ENCODE data around the gene NHLRC1.

Gene NHLRC1

DNA sequence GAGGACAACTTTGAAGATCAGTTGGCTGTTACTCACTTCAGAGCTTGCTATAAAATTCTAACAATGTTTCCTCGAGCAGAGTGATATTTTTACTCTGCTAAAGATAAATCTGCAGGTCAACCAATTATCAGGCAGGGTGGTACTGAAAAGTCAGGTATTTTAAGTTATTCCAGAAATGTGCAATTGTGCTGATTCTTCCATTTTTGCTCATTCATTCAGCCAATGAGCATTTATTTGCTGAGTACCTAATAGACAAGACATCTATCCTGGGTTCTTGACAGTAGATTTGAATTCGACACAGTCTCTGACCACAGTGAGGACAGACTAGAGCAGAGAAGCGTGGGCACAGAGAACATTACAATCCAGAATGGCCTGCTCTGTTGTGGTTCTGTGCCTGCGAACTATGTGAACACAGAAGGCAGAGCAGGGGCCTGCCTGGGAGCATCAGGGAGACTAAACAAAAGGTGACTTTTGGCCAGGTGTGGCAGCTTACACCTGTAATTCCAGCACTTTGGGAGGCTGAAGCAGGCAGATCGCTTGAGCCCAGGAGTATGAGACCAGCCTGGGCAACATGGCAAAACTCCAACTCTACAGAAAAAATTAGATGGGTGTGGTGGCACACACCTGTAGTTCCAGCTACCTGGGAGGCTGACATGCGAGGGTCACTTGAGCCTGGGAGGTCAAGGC lies 17.6 kb upstream of the NHLRC1 start:
- in situ Hi-C loops (cut with MboI; ENCODE audit: low sequenced_read_pairs) = no loop called here

DNA sequence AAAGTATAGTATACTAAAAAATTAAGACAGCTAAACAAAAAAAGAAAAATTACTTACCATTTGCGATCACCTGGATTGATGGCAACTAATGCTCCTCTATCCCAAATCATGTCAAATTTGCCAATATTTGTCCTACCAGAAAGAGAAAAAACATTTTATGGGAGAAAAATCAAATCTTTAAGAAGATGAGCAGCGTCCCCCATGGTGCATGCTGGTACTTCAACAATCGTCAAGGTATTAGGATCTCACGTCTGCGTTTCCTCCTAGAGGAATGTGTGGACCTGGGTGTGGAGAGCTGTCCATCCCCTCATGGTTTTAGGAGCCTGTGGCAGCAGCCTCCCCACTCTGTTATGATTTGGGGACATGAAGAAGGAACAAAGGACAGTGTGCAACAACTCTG lies 16.4 kb upstream of the NHLRC1 start:
- in situ Hi-C loops (cut with MboI; ENCODE audit: low sequenced_read_pairs) = no loop called here

DNA sequence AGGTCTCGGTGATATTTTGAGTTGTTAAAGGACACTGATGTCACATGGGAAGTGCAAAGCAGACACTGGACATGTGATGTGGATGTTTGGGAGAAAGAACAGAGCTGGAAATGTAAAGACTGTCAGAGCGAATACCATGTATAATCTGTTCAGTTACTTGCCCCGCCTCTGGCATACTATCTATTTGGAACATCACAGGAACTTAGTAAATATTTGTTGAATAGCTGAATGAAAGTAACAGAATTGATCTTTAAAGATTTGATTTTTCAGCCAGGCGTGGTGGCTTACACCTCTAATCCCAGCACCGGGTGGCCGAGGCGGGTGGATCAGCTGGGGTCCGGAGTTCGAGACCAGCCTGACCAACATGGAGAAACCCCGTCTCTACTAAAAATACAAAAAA lies 13.8 kb upstream of the NHLRC1 start:
- in situ Hi-C loops (cut with MboI; ENCODE audit: low sequenced_read_pairs) = no loop called here

DNA sequence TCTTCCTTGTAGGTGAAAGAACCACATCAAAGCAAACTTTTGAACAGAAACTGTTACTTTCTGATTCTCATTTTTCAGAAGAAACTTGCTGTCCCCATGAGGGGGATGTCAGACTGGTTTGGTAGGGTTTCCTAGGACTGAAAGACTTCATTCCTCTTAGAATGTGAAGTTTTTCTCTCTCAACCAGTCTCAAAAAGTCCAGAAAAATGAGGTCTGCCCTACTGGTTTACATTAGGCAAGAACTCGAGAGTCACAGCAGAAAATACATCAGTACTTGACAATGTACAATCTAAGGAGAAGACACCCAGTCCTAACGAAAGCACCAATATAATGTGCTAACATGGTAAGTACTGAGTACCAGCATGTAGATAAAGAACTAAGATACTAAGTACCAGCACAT lies 12.7 kb upstream of the NHLRC1 start:
- in situ Hi-C loops (cut with MboI; ENCODE audit: low sequenced_read_pairs) = no loop called here

- in situ Hi-C loops (cut with MboI; ENCODE audit: low sequenced_read_pairs) = no loop called here
Observed at GRCh38 chr6:18132346-18132745, 9.9 kb upstream of the NHLRC1 start.

GRCh38 chr6:18126121-18126520 lies 3.6 kb upstream of the NHLRC1 start:
- in situ Hi-C loops (cut with MboI; ENCODE audit: low sequenced_read_pairs) = no loop called here

- in situ Hi-C loops (cut with MboI; ENCODE audit: low sequenced_read_pairs) = no loop called here
Observed at GRCh38 chr6:18121580-18122127, 823 bp downstream of the NHLRC1 start.

- in situ Hi-C loops (cut with MboI; ENCODE audit: low sequenced_read_pairs) = no loop called here
Observed at GRCh38 chr6:18119236-18119635, 3.2 kb downstream of the NHLRC1 start.

DNA sequence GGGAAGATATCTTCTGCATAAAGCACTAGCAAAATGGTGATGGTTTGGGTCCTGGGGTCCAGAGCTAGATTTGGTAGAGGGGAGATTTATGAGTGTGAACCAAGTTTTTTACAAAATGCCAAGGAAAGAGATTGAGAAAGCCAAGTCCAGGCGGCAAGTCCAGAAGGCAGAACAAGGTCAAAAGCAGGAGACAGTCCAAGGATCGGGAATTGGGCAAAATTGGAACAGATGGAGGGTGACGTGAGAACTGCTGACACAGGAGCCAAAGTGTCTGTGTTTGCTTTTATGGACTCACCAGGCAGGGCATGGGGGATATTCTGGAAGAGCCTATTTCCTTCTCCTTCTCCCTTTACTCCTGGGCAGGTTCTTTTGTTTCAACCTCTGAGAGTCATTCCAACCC lies 4.1 kb downstream of the NHLRC1 start:
- in situ Hi-C loops (cut with MboI; ENCODE audit: low sequenced_read_pairs) = no loop called here

DNA sequence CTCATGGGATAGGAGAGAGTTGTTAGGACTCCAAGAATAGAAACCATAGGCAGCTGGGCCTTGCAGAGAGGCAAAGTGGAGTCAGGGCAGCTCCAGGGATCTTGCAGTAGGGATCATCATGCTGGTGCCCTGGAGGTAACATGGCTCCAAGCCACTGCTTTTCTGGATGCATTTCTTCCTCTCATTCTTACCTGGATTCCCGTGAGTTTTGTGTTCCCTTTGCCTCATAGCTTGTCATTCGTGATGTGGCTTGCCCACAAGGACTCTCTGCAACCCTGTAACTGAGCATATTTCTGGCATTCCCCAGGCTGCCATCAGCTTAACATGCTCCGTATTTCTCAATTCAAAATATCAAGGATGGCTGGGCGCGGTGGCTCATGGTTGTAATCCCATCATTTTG lies 5.3 kb downstream of the NHLRC1 start:
- in situ Hi-C loops (cut with MboI; ENCODE audit: low sequenced_read_pairs) = no loop called here

- in situ Hi-C loops (cut with MboI; ENCODE audit: low sequenced_read_pairs) = no loop called here
Observed at GRCh38 chr6:18115356-18115755, 7.1 kb downstream of the NHLRC1 start.

DNA sequence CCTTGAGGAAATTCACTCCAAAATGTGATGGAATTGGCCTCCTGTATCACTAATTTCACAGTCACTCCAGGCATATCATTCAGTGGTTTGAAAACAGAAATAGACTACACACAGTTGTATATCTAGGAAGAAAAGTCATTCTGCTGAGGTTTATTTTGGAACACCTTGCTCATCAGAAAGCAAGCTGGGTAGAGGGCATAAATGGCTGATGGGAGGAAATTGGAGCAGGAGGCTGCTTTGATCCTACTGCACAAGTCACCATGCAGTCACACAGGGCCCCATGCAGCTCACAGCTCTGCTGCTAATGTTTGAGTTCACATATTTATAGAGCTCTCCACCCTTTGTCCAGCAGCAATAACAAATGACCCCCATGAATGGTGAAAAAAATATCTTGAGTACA lies 12.3 kb downstream of the NHLRC1 start:
- in situ Hi-C loops (cut with MboI; ENCODE audit: low sequenced_read_pairs) = no loop called here

- in situ Hi-C loops (cut with MboI; ENCODE audit: low sequenced_read_pairs) = no loop called here
Observed at GRCh38 chr6:18107061-18107460, 15.4 kb downstream of the NHLRC1 start.

DNA sequence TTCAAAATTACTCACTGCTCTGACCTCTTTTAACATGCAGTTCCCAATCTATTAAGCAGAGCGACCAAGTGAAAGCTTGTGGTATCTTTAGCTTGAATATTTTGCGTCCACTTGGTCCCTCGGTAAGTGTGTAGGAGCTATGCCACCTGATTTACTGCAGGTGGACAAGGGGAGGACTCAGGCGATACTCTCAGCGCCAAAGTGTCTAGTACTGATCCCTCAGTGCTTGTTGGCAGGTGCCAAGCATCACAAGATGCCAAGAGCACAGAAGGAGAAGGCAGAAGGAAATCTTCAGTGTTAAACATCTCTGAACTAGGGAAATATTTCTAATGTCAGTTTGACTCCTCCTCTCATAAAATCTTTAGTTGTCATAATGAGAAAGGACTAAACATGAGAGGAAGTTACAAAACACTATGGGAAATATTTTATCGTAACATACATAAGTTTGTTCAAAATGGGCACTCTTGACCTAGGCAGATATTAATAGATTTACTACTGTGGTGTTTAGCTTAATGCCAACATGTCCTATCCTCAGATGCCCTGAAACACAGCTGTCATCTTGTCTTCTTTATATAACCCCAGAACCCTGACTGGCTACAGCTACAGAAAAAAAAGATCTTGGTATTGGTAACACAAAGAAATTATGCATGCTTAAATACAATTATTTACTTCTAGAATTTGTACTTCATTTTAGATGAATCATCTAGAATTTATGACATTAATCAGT lies 19.5 kb downstream of the NHLRC1 start:
- in situ Hi-C loops (cut with MboI; ENCODE audit: low sequenced_read_pairs) = no loop called here

- in situ Hi-C loops (cut with MboI; ENCODE audit: low sequenced_read_pairs) = no loop called here
Observed at GRCh38 chr6:18101873-18102272, 20.6 kb downstream of the NHLRC1 start.

DNA sequence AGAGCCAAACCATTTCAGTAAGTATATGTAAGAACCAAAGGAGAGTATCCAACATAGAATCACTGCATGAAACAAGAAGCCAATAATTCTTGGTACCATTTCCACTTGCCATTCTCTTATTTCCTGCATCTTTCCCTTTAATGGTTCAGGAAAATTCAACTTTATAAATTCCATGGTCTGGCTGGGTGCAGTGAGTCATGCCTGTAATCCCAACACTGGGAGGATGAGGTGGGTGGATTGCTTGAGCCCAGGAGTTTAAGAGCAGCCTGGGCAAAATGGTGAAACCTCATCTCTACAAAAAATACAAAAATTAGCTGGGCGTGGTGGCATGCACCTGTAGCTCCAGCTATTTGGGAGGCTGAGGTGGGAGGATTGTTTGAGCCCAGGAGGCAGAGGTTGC lies 21.2 kb downstream of the NHLRC1 start:
- in situ Hi-C loops (cut with MboI; ENCODE audit: low sequenced_read_pairs) = no loop called here

DNA sequence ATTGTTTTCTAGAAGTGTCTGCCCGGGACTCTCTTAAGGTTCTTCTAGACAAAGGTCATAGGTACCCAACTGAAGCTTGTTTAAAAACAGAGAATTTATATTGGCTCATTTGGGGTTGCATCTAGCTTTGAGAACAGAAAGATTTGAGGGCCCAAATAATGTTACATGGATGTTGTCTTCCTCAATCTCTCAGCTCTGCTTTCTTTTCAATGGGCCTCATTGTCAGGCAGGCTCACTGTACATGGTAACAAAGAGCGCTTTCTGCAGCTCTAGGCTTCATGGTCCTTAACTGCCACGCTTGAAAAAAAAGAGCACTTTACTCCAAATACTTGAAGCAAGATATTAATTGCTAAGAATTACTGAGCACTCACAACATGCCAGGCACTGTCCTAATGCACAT lies 22.2 kb downstream of the NHLRC1 start:
- in situ Hi-C loops (cut with MboI; ENCODE audit: low sequenced_read_pairs) = no loop called here

- in situ Hi-C loops (cut with MboI; ENCODE audit: low sequenced_read_pairs) = no loop called here
Observed at GRCh38 chr6:18099511-18099910, 23.0 kb downstream of the NHLRC1 start.

GRCh38 chr6:18096423-18096822 lies 26.1 kb downstream of the NHLRC1 start:
- in situ Hi-C loops (cut with MboI; ENCODE audit: low sequenced_read_pairs) = no loop called here

- in situ Hi-C loops (cut with MboI; ENCODE audit: low sequenced_read_pairs) = no loop called here
Observed at GRCh38 chr6:18091382-18091781, 31.1 kb downstream of the NHLRC1 start.

DNA sequence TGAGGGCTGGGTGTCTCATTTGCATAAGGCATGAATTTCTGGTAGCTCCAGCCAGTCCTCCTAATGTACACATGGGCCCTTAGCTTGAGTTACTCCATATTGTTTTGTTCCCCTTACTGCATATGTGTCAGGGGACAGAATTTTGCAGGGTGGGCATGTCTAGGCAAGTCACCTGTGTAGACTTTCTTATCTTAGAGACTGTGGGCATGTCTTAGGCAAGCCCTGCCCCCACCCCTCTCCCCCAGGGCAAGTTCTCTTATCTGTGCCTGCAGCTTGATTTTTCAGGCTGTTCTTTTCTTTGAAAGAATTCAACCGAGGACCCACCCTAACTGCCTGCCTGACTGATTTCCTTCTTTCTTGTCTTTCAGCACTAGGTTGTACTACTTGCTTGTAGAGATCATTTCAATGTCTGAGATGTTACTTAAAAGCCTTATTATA lies 32.1 kb downstream of the NHLRC1 start:
- in situ Hi-C loops (cut with MboI; ENCODE audit: low sequenced_read_pairs) = no loop called here

All from HL-60/S4 (cell line).